ENCODE data around the gene CRTC1.

CRTC1 gene

DNA sequence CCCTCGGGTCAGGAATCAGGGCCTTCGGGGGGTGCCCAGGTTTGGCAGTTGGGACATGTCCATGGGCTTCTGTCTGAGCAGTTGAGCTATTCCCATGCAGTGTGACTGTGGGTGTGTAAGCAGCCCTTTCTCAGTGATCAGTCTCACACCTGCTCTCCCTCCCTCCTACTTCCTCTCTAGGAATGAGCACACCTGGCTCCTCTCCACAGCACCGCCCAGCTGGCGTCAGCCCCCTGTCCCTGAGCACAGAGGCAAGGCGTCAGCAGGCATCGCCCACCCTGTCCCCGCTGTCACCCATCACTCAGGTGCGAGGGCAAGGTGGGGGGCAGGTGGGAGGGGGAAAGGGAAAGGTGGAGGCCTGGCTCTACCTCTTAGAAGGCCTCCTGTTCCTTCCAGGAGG is 81.7 kb downstream of the CRTC1 start:
- no peak for DNase-seq (ENCODE audit: low read depth in 2 of 2, low spot score in 1 of 2)

DNA sequence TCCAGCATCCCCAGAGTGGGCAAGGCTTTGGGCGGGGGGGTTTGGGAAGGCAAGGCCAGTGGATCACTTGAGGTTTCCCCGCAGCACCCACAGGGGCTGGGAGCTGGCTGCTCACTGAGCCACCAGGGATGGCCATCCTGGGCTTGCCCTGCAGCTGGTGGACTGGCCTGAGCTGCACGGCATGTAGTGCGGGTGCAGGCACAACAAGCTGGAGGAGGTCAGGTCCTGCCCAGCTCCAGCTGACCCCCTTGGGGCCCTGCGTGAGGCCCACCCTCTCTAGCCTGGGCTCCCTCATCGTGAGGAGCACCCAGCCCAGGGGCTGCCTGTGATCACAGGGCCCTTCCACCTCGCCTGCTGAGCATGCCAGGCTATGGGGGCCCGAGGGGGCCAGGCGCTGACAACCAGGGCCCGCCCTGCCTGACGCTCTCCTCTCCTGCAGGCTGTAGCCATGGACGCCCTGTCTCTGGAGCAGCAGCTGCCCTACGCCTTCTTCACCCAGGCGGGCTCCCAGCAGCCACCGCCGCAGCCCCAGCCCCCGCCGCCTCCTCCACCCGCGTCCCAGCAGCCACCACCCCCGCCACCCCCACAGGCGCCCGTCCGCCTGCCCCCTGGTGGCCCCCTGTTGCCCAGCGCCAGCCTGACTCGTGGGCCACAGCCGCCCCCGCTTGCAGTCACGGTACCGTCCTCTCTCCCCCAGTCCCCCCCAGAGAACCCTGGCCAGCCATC is 84.7 kb downstream of the CRTC1 start:
- no peak for DNase-seq (ENCODE audit: low read depth in 2 of 2, low spot score in 1 of 2)

DNA sequence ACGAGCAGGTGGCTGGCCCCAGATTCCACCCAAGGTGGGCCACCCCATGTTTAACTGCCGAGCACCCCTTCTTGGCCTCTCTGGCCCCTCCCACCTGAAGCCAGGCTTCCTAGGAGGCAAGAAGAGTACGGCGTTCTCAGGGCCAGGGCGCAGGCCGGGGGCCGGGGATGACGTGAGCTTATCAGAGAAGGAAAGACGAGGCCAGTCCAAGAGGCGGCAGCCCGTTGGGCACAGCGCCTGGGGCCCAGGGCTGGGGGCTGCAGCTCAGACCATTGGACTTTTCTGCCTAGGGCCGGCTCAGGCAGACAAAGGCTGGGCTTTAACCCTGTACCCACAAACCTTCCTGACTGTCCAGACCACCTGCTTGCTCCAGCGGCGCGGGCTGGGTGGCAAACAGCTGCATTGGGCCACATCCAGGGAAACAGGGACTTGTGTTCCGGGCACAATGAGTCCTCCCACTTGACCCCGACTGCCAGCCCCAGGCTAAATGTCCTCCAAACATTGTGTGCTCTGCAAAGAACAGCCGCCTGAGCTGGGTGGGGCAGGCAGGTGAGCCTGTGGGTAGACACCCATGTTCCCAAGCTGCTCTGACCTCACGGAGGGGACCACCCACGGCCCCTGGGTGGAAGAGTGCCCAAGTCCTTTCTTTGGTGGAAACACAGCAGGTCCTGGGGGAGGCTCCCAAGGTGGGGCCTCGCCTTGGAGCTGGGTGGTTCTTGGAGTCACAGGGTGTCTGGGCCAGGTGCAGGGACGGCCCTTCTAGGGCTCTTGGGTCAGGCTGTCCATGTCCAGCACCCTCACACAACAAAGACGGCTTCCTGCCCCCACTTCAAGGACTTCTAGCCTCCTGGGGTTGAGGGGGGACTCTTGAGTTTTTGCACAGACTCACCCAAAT is 85.8 kb downstream of the CRTC1 start:
- DNase-seq (ENCODE audit: low read depth in 2 of 2, low spot score in 1 of 2): no peak

DNA sequence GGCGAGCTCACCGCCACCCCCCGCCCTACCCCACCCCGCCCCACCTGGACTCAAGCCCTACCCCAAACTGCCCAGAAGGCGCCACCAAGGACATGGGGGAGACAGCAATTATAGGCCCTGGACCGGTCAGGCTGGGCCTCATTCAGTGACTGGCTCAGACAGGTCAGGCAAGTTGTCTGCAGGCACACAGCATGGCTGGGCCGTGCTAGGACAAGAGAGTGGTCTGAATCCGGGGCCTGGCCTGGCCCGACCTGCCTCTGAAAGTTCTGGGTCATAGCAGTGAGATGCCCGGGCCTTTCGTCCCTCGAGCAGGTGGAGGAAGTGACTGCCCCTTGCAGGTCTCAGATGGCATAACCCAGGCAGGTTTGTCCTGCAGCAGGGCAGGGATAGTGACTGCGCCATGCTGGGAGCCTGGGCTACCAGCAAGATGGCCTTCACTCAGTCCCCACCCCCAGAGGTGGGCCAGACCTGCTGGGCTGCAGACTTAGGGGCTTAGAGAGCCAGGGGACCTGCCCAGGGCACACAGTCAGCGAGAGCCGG is 86.6 kb downstream of the CRTC1 start:
- DNase-seq (ENCODE audit: low read depth in 2 of 2, low spot score in 1 of 2): no peak

DNA sequence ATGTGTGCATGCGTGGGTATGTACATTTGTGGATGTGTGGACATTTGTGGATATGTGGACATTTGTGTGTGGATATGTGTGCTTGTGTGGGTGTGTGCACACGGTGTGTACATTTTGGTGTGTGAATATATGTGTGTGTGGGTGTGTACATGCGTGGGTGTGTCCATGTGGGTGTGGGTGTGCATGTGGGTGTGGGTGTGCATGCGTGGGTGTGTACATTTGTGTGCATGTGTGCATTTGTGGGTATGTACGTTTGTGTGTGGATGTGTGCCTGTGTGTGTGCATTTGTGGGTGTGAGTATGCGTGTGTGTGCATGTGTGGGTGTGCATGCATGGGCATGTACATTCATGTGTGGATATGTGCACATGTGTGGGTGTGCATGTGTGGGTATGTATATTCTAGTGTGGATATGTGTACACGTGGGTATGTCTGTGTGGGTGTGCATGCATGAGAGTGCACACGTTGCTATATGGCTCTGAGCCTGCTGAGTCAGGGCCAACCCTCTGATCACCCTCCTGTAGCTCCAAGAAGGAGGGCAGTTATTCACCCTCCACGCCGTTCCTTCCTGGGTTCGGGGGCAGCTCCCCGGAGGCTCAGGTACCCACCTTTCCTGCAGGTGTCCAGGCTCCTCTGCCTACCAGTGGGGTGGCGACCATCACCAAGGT is 87.3 kb downstream of the CRTC1 start:
- no peak for DNase-seq (ENCODE audit: low read depth in 2 of 2, low spot score in 1 of 2)

DNA sequence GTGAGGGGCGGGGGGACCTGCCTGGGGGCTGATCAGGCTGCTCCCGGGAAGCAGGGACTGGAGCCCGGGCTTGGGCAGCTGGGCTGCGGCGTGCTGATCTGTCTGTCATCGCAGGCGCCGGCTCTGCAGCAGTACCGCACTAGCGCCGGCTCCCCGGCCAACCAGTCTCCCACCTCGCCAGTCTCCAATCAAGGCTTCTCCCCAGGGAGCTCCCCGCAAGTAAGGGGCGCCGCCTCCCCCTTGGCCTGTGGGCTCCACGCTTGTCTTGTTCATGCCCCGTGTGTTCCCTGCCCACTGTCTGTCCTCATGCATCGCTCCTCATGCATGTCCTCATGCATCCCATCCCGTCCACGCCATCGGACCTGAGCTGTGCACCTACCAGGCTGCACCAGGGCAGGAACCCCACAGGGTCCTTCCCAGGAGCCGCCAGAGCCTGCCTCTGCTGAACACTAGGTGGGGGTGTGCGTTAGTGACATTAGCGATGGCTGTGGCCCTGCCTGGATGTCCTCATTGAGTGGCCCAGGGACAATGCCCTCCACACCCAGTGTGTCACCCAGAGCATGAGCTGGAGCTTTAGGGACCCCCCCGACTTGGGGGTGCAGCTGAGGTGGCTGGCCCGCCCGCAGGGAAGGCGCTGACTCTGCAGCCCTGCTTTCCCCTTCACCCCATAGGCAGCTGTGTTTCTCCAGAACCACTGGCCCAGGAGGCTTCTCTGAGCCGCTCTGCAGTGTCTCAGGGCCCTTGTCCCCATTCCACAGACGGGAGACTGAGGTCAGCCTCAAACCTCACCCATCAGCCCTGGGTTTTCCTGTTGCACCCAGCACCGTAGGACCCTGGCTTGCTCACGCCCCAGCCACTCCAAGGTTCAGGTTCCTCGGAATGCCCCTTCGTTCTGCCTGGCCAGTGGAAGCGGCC is 88.1 kb downstream of the CRTC1 start:
- no peak for DNase-seq (ENCODE audit: low read depth in 2 of 2, low spot score in 1 of 2)

DNA sequence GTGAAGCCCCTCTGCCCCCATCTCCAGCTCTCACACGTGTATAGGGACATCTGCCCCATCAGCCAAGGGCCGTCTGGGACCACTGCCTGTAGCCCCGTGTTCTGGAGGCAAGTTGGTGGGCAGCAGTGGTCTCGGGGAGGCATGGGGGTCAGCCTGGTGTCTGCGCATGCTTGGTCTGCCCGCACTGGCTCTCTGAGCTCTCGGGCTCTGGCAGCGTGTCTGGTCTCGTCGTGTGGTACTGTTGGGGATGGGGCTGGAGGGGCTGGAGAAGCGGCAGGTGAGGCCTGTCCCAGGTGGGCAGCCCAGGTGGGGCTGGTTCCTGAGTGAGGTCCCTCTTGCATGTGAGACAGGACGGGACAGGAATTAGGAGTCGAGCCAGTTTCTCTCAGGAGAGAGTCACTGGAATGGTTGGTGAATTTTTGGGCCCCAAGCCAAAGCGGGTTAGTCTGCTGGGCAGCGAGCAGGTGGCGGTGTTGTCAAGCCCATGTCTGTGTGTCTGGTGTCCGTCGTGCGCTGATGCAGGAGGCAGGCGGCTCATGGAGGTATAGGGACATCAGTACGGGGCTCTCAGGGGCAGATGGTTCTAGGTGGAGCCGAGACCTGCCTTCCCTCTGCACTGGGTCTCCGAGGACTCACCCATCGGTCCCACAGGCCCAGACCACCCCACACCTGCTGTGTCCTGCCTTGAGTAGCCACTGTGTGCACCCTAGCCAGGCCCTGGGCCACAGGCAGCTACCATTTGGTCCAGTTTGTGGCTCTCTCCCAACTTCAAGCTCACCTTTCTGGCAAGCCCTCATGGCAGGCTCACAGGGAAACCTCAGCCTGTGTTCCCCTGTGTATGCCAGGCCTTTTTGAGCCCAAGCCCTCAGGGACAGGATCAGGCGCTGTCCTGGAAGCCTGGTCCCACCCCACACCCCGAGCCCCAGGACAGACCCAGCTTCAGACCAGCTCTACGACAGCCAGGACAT is 89.4 kb downstream of the CRTC1 start:
- no peak for DNase-seq (ENCODE audit: low read depth in 2 of 2, low spot score in 1 of 2)

DNA sequence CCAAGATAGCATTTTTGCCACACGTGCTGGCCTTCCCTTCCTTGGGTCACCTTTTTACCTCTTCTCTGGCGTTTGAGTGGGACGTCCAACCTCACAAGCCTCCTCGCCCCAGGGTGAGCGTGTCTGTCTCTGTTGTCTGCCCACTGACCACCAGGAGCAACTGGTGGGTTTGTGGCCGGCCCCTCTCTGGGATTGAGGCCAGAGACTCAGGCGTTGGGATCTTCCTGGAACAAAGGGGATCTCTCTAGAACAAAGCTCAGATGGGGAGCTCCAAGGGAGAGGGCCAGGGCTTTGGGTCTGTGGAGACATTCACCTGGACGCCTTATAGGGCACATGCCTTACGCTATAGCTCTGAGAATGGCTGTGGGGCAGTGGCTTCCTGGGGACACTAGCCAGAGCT is 90.2 kb downstream of the CRTC1 start:
- no peak for DNase-seq (ENCODE audit: low read depth in 2 of 2, low spot score in 1 of 2)

DNA sequence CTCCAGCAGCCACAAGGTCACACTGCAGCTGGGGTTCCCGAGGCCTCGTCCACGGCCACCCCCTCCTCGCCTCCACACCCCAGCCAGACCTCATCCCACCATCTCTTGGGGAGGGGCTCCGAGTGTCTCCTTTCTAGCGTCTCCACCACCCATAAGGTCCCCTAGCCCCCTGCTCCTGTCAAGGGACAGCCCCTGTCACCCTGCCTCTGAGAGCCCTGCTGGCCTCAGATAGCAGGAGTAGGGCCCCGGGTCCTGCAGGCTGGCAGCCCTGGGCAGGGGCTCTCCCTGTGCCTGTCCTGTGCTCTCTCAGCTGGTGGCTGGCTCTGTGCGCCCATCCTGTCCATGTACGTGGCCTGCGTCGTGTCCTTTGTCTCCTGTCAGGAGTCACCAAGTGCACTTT is 90.6 kb downstream of the CRTC1 start:
- DNase-seq (ENCODE audit: low read depth in 2 of 2, low spot score in 1 of 2): no peak

DNA sequence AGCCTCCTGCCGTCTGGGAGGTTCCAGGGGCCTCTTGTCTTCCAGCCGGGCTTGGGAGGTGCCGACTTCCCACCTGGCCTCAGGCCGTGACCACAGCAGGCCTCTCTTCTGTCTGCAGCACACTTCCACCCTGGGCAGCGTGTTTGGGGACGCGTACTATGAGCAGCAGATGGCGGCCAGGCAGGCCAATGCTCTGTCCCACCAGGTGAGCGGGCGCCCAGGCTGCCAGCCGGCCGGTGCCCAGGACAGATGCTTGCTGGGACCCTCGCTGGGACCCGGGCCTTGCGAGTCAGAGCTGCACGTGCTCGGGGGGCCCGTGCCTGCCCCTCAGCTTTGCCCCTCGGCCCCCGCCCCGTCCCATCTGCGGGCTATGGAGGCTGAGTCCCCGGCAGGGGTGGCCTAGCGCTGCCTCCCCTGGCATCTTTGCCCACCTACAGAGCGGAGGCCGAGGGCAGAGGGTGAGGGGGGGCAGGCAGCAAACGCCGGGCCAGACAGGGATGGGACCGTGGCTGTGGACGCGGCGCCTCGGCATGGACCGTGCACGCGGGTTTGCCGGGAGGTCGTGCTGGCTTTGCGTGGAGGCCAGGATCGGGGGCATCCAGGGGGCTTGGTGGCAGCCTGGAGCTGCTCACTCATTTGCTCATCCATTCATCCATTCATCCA is 91.4 kb downstream of the CRTC1 start:
- no peak for DNase-seq (ENCODE audit: low read depth in 2 of 2, low spot score in 1 of 2)

DNA sequence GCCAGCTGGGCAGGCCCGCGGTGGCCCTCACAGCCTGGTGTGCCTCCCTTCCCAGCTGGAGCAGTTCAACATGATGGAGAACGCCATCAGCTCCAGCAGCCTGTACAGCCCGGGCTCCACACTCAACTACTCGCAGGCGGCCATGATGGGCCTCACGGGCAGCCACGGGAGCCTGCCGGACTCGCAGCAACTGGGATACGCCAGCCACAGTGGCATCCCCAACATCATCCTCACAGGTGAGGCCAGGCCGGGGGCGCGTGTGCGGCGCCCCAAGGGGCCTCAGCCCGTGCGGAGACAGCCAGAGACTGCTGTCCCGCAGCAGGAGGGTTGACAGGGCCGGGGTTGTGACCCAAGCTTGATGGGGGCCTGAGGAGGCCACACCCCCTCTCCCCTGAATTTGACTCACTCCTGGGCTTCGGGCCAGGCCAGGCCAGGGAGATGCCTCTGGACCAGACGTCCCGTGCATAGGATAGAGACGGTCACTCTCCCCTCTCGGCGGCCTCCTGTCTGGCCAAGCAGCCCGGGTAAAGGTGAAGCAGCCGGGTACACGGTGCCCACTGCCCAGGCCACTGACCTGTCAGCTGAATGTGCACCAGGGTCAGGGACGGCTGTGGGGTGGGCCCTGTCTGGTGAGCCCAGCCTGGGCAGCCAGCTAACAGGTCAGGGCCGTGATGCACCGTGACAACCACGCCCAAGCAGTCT is 92.3 kb downstream of the CRTC1 start:
- DNase-seq (ENCODE audit: low read depth in 2 of 2, low spot score in 1 of 2): no peak

DNA sequence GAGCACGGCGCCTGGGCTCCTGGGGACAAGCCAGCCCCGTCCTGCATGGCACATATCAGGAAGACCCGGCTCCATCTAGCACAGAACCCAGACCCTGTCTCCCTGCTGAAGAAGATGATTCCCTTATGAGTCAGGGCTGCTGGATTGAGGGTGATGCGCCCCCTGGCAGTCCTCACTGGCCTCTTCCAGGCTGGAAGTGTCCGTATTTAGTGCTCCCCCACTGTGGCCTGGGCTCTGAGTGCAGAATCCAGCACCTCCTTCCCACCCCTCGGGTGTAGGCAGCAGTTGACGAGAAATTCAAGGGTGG is 92.8 kb downstream of the CRTC1 start:
- no peak for DNase-seq (ENCODE audit: low read depth in 2 of 2, low spot score in 1 of 2)

DNA sequence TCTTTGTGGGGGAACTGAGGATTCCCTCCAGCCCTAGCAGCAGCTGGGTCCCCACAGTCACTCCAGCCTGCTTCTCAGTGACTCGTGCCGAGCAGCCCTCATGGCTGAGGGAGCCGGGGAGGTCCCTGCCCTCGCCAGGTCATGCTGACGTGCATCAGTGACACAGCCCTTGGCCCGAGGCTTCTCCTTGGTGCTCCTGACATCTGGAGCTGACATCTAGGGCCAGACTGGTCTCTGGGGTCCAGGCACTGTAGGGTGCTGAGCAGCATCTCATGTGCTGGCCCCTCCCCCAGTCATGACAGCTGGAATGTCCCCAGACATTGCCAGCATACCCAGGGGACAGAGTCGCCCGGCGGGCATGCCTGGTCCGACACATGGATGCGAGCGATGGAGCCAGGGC is 93.3 kb downstream of the CRTC1 start:
- no peak for DNase-seq (ENCODE audit: low read depth in 2 of 2, low spot score in 1 of 2)

DNA sequence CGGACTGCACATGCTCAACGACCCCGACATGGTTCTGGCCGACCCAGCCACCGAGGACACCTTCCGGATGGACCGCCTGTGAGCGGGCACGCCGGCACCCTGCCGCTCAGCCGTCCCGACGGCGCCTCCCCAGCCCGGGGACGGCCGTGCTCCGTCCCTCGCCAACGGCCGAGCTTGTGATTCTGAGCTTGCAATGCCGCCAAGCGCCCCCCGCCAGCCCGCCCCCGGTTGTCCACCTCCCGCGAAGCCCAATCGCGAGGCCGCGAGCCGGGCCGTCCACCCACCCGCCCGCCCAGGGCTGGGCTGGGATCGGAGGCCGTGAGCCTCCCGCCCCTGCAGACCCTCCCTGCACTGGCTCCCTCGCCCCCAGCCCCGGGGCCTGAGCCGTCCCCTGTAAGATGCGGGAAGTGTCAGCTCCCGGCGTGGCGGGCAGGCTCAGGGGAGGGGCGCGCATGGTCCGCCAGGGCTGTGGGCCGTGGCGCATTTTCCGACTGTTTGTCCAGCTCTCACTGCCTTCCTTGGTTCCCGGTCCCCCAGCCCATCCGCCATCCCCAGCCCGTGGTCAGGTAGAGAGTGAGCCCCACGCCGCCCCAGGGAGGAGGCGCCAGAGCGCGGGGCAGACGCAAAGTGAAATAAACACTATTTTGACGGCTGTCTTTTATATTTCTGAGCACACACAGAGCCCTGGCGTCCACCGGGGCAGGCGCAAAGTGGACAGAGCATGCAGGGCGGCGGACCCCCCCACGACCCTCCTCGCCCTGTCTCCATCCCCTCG is 94.0 kb downstream of the CRTC1 start:
- no peak for DNase-seq (ENCODE audit: low read depth in 2 of 2, low spot score in 1 of 2)

DNA sequence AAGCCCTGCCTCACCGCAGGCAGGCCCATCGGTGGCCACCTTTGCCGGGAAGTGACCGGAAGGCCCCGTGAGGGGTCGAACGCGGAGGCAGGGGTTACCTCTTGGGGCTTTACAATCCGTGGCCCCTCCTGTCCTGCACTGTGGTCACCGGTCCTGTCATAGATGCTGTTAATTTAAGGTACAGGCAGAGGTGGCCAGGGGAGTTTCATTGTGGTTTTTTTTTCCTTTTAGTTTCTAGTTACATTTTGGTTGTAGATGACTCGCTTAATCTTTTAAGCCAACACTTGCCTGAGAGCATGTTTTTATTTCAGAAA is 94.6 kb downstream of the CRTC1 start:
- no peak for DNase-seq (ENCODE audit: low read depth in 2 of 2, low spot score in 1 of 2)

DNA sequence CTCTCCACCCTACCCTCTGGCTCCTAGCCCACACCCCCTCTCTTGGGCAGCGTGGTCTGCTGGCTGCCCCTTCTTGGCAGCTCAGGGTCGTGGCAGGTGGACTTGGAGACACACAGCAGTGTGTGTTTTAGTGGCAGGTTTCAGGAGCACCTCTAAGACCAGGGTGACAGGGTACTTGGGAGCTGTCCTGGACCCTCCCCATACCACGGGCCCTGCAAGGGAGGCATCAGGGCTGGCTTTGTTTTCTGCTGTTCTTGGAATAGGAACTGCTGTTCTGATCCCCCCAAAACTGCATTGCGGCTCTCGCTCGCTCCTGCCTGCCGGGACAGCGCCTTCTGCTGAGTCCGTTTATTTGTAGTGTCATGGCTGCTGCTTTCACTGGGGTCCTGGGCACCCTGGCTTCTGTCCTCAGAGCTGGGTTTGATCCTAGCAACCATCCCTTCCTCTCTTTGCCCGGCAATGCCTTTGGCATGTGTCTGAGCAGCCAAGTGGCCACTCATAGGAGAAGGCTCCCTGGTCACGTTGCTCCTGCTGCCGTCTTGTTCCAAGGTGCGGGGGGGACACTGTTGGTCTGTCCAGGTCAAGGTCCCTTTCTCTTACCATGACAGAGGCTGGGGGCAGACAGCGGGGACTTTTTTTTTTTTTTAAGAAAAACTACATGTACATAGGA is 95.5 kb downstream of the CRTC1 start:
- DNase-seq (ENCODE audit: low read depth in 2 of 2, low spot score in 1 of 2): no peak

DNA sequence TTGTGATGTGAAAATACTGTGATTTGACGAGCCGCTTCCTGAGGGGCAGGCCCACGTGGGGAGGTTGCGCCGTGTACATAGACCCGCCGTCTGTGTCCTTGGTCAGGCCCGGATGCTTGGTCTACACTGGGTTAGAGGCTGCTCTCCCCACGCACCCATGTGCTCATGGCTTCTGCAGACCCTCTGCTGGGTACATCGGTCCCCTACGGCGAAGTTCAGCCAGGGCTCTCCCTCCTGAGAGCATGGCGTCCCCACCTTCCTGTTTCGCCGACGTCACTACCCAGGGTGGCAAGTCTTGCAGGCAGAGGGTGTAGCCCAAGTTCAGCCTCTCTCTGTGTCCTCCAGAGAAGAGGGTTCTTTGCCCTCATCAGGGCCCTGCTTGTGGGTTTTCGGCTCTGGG is 96.6 kb downstream of the CRTC1 start:
- DNase-seq (ENCODE audit: low read depth in 2 of 2, low spot score in 1 of 2): no peak
